Endothelial cell of umbilical vein (primary cell): Measurements from ENCODE around the gene RASA4. TPM values are rescaled to one million over a fixed set of nuclear protein-coding genes. Genes with fewer than 3 reads are reported as not detected.
A peak's percentile ranks its signal among the peaks of the same experiment; 100 is the strongest.
"Not testable (repeated sequence)": the region's sequence is repeated elsewhere in the genome, so short reads cannot be mapped to it uniquely, and the experiment has no call there.

Experiments used
- BruUV-seq: library from RNA; stranded (reverse); fragments of 400-500 nt; replicated peaks from 2 replicates; lab custom pipeline; 2021; lab: Mats Ljungman, UMichigan
- CTCF ChIA-PET: fragments of 300-600, 350-600 bp; sonication (Branson Sonifier 250); formaldehyde crosslinking; loops from one replicate; lab custom pipeline; 2021; ENCODE audit warnings: antibody characterized with exemption, inconsistent platforms; lab: Charles Lee
- POLR2A ChIA-PET: fragments of 300-600, 350-600 bp; sonication (Branson Sonifier 250); formaldehyde crosslinking; loops from one replicate; lab custom pipeline; 2021; ENCODE audit warnings: antibody characterized with exemption, inconsistent platforms; lab: Charles Lee
- DNase-seq: peaks from one replicate; pipeline ENCODE4 v3.0.0-alpha.2; 2011; ENCODE audit warnings: low read depth, low spot score
- FAIRE-seq: peaks from 2 replicates; lab custom pipeline; 2011; peaks lifted over from hg19 to GRCh38; lab: Jason Lieb, UNC
- H2AFZ ChIP-seq: 2 replicates; pipeline ENCODE4 v1.6.0; 2012; ENCODE audit warnings: low read depth, low read length, control low read depth, inconsistent platforms
- H3K27ac ChIP-seq: 2 replicates; pipeline ENCODE4 v1.5.1; 2011; ENCODE audit warnings: low read depth, mild to moderate bottlenecking, control low read depth, low read length, moderate library complexity; ENCODE audit not compliant: insufficient read depth
- H3K27me3 ChIP-seq, 2 experiments: 2 replicates each; pipeline versions ENCODE4 v1.6.0 to v1.6.1; 2011; ENCODE audit warnings: low read length in 2 of 2, mixed read lengths in 1 of 2; ENCODE audit not compliant: control insufficient read depth in 2 of 2, insufficient read depth in 2 of 2
- H3K36me3 ChIP-seq, 2 experiments: 2 replicates in 1 of 2; 3 replicates in 1 of 2; pipeline ENCODE4 v1.5.1; 2011; ENCODE audit warnings: low read length in 2 of 2, mild to moderate bottlenecking in 1 of 2, moderate library complexity in 1 of 2; ENCODE audit not compliant: control insufficient read depth in 2 of 2, insufficient read depth in 2 of 2; ENCODE audit errors: extremely low read depth in 1 of 2
- H3K4me1 ChIP-seq: 3 replicates; pipeline ENCODE4 v1.5.1; 2011; ENCODE audit warnings: mild to moderate bottlenecking, low read length; ENCODE audit not compliant: control insufficient read depth, insufficient read depth; ENCODE audit errors: extremely low read depth
- H3K4me2 ChIP-seq: 2 replicates; pipeline ENCODE4 v1.6.1; 2011; ENCODE audit warnings: low read length, control low read depth, mixed read lengths; ENCODE audit not compliant: insufficient read depth
- H3K4me3 ChIP-seq, 3 experiments: fragments of 200-600 bp in 1 of 3; sonication (generic), shearing (Covaris generic) in 1 of 3; replicated peaks in 1 of 3; 2 replicates each; pipeline ENCODE4 v1.5.1; 2011 to 2016; ENCODE audit warnings: control low read depth in 3 of 3, low read length in 3 of 3, mild to moderate bottlenecking in 2 of 3, inconsistent platforms in 1 of 3, low read depth in 1 of 3, moderate library complexity in 1 of 3; ENCODE audit not compliant: insufficient read depth in 1 of 3
- H3K79me2 ChIP-seq: 2 replicates; pipeline ENCODE4 v1.6.0; 2012; ENCODE audit warnings: low read length, inconsistent platforms; ENCODE audit not compliant: control insufficient read depth, insufficient read depth
- H3K9ac ChIP-seq: replicated peaks from 2 replicates; pipeline ENCODE3; 2011; ENCODE audit warnings: low read length, control low read depth; ENCODE audit not compliant: insufficient read depth; ENCODE audit errors: extremely low read depth
- H3K9me1 ChIP-seq: replicated peaks from 3 replicates; pipeline ENCODE4 v1.6.0; 2011; ENCODE audit warnings: mild to moderate bottlenecking, low read length; ENCODE audit not compliant: control insufficient read depth, insufficient read depth; ENCODE audit errors: extremely low read depth
- H3K9me3 ChIP-seq: replicated peaks from 2 replicates; pipeline ENCODE4 v1.5.1; 2012; ENCODE audit warnings: low read length, inconsistent platforms; ENCODE audit not compliant: control insufficient read depth, insufficient read depth
- H4K20me1 ChIP-seq: replicated peaks from 2 replicates; pipeline ENCODE3; 2011; ENCODE audit warnings: mild to moderate bottlenecking, low read length; ENCODE audit not compliant: control insufficient read depth, insufficient read depth; ENCODE audit errors: extremely low read depth
- dilution Hi-C: fragments of 300-500 bp; cut with MboI; formaldehyde crosslinking; loops from one replicate; pipeline ENCODE4 v1.15.0; 2019; ENCODE audit warnings: low sequenced_read_pairs; ENCODE audit not compliant: extremely low pct_ligation_motif_present
- intact Hi-C: fragments of 100-400 bp; cut with micrococcal nuclease; formaldehyde crosslinking; loops from one replicate; pipeline ENCODE4 v1.10.0; 2022
- polyA plus RNA-seq, 4 experiments: library from polyadenylated mRNA; depleted of rRNA in 3 of 4; stranded (reverse) in 3 of 4; unstranded in 1 of 4; fragments of >200 nt; gene quantifications; 2 replicates each; pipeline versions ENCODE4 v1.2.1 to v1.2.3, GENCODE V29; 2011 to 2012; ENCODE audit warnings: missing spikeins in 1 of 4
- total RNA-seq: library from RNA; stranded (reverse); gene quantifications from 2 replicates; pipeline ENCODE4 v1.2.3, GENCODE V29; 2021

Gene RASA4
- total and polyA plus RNA-seq, 2 donors (not counting 3 experiments of a cell fraction or from before 2014, with no cell fraction given): 11.6 to 20.1 TPM

DNA sequence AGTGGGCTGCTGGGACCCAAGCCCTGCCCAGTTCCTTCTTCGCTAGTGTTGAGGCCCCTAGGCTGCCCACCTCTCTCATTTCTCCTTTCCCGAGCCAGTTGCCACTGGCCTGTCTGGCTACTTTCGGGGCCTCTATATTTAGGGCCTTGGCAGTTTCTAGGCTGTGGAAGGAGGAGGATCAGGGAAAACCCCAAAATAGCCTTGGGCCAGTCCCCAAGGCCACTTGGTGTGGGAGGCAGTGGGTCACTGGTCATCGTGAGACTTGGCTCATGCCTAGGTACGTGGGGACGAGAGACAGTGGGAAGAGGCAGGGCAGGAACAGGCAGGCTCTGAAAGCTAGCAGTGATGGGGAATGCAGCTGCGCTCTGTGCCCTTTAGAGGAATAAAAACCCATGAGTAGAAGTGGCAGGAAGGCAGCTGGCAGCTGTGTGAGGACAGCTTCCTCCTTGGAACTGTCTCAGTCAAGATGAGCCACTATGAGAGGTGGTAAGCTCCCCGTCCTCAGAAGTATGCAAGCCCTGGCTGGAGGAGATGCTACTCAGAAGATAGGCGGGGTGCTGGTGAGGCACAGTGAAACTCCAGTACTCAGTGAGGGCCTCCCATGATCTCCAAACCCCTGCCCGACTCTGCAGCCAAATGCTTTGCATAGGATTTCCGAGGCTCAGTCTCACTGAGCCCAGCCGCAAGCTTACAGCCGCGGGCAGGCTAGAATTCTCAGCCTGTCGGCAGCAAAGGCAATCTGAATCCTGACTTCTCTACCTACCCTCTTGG lies 2.8 kb downstream of the RASA4 start:
- H3K27ac ChIP-seq, POLR2A ChIA-PET, H3K9me1 ChIP-seq, H3K4me3 ChIP-seq, H4K20me1 ChIP-seq, H3K79me2 ChIP-seq, dilution Hi-C loops, intact Hi-C loops, H3K9ac ChIP-seq, H3K36me3 ChIP-seq, BruUV-seq, H3K4me1 ChIP-seq, H3K27me3 ChIP-seq, CTCF ChIA-PET, H3K9me3 ChIP-seq, H3K4me2 ChIP-seq, DNase-seq, H2AFZ ChIP-seq: not testable (repeated sequence)
- FAIRE-seq: peak; percentile 52

DNA sequence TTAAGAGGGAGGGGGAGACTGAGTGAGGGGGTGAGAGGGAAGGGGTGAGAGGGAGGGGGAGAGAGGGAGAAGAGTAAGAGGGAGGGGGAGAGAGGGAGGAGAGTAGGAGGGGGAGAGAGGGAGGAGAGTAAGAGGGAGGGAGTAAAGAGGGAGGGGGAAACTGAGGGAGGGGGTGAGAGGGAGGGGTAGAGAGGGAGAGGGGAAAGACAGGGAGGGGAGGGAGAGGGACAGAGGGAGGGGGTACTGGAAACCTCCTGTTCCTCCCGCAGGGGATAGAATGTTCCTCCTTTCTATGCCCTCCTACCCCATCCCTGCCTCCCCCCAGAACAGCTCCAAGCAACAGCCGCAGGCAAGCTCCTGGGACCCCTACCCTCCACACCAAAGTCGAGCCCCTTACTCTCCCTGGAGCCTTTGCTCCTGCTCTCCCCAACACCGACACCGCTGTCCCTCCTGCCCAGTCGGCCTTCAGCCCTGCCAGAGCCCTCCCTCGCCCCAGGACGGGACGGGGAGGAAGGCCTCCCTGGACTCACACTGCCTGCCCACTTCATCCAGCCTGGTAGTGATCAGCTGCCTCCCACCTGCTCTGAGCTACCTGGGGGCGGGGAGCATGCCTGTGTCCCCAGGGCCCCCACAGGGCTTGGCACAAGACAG lies 4.8 kb downstream of the RASA4 start:
- FAIRE-seq, dilution Hi-C loops, H3K36me3 ChIP-seq, H3K4me3 ChIP-seq, H3K9me1 ChIP-seq, H3K9ac ChIP-seq, H3K27me3 ChIP-seq, POLR2A ChIA-PET, H2AFZ ChIP-seq, H3K9me3 ChIP-seq, H3K27ac ChIP-seq, H3K4me2 ChIP-seq, H3K4me1 ChIP-seq, H4K20me1 ChIP-seq, CTCF ChIA-PET, H3K79me2 ChIP-seq, intact Hi-C loops: not testable (repeated sequence)
- TSS peak; percentile 61 for BruUV-seq
- DNase-seq: peak; percentile 23

DNA sequence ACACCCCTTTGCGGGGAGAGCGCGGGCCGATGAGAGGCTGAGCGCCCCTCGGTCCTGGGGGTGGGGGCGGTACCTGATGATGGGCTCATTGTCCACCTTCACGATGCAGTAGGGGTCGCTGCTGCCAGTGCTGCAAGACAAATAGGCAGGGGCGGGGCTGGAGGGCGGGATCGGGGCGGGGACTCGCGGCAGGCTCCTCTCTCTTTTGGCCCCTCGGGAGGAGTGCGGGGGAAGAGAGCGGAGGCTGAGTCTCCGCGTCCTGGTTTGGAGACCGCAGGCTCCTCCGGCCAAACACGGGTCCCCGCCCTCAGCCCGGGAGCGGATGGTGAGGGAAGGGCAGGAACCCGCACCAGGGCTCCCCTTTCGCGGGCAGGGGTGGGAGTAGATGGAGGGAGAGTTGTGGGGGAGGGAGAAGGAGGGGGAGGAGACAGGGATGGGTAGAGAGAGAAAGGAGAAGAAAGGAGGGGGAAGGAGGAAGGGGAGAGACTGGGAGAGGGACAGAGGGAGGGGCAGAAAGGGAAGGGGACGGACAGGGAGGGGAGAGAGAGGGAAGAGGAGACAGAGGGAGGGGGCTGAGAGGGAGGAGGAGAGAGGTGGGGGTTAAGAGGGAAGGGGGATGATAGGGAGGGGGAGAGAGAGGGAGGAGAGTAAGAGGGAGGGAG lies 5.4 kb downstream of the RASA4 start:
- H3K27ac ChIP-seq, H4K20me1 ChIP-seq, H3K9ac ChIP-seq, DNase-seq, H3K9me1 ChIP-seq, BruUV-seq, POLR2A ChIA-PET, intact Hi-C loops, dilution Hi-C loops, H3K9me3 ChIP-seq, H3K4me2 ChIP-seq, H2AFZ ChIP-seq, H3K4me3 ChIP-seq, H3K4me1 ChIP-seq, H3K27me3 ChIP-seq, H3K79me2 ChIP-seq, H3K36me3 ChIP-seq, CTCF ChIA-PET: not testable (repeated sequence)
- FAIRE-seq: peak; percentile 94

DNA sequence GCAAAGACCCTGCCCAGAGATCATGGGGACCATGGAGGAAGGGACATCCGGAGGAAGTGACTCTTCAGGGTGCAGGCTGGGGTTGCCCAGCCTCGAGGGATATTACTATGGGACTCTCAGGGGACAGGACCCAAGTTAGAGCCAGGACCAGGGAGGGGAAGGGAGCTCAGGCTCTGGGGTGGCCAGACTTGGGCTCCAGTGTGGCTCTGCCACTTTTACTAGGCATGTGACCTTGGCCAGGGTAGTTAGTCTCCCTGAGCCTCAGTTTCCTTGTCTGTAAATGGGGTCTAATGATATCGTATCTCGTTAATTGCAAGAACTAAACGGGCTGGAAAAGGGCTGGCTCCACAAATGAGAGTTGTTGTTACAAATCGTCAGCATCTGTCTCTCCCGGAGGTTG lies 6.1 kb downstream of the RASA4 start:
- H3K27ac ChIP-seq, H3K4me1 ChIP-seq, intact Hi-C loops, H2AFZ ChIP-seq, H3K9me3 ChIP-seq, H3K9me1 ChIP-seq, H3K27me3 ChIP-seq, H4K20me1 ChIP-seq, CTCF ChIA-PET, H3K4me2 ChIP-seq, DNase-seq, POLR2A ChIA-PET, H3K9ac ChIP-seq, FAIRE-seq, dilution Hi-C loops, BruUV-seq, H3K79me2 ChIP-seq, H3K4me3 ChIP-seq, H3K36me3 ChIP-seq: not testable (repeated sequence)
